SW480 (cell line): ENCODE measurements around the gene IGSF22.

Experiments used
- DNase-seq: peaks from one replicate; pipeline ENCODE4 v3.0.0-alpha.2; 2016; ENCODE audit warnings: low spot score

Gene IGSF22

DNA sequence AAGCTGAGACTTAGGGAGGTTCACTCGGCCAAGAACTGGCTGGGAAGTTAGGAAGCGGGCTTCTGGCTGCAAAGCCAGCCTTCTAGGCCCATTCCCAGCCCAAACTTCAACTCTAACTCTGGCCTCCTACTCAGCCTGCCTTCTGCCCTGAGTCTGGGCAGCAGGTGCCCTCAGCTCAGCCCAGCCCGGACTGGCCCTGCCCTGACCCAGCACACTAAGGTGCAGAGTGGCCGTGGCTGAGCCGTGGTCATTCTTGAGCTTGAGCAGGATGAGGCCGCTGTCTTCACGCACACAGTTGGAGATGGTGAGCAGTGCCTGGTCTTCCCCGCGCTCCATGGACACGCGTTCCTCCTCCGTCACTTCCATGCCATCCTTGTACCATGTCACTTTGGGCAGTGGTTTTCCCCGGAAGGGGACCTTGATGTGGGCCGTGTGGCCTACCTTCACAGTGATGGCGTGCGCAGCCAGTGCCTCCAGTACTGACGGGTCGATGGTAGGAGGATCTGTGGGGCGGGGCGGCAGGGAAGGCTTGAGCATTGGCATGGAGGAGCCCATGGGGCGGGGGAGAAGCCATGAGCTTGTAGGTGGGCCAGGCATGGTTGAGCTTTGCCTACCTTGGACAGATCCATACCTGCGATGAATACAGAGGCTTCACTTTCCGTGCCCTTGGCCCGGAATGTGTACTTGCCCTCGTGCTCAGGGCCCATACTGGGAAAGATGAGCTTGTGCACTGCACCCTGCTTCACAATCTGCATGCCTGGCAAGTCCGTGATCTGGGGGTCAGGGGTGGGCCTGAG is 12.1 kb downstream of the IGSF22 start:
- no peak for DNase-seq

DNA sequence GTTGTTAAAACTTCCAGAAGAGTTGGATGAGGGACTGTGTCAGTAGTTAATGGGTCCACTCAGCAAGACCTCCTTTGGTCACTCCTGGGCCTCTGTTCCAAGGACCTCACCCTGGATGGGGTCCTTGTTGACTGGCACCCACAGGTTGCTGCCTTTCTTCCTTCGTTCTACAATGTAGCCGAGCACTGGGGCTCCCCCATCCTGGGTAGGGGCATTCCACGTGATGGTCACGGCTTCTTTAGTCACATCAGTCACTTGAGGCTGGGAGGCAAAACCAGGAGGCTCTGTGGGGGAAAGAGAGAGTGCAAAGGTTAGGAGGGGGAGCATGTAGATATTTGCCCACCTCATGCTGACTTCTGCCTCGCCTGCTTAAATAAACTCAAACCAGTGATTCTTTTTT is 15.4 kb downstream of the IGSF22 start:
- no peak for DNase-seq

GRCh38 chr11:18709414-18709813 is 16.6 kb downstream of the IGSF22 start:
- DNase-seq: no peak

DNA sequence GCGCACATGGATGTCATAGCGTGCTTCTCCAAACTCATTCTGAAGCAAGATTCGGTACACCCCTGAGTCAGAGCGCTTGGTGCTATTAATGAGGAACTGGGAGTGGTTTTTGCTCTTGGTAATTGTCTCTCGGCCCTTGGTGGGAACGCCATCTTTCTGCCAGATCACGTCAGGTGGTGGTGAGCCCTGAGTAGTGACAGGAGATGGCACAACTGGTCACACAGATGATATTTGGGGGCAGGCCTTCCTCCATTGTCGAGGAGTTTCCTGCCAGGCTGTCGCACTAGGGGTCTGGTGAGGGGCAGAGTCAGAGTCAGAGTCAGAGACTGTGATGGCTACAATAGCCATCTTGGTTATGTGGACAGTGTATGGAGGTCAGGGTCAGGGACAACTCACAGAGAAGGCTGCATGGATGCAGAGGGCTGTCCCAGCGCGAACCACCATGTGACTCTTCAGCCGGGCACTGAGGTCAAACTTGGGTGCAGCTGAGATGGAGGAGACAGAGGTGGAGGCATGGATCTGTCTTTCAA is 18.1 kb downstream of the IGSF22 start:
- DNase-seq: no peak

GRCh38 chr11:18706330-18707243 is 19.4 kb downstream of the IGSF22 start:
- no peak for DNase-seq

- no peak for DNase-seq
These were observed 20.2 kb downstream of the IGSF22 start for GRCh38 chr11:18705651-18706281.

GRCh38 chr11:18704698-18705097 is 21.3 kb downstream of the IGSF22 start:
- no peak for DNase-seq

GRCh38 chr11:18704045-18704645 is 21.8 kb downstream of the IGSF22 start:
- no peak for DNase-seq

DNA sequence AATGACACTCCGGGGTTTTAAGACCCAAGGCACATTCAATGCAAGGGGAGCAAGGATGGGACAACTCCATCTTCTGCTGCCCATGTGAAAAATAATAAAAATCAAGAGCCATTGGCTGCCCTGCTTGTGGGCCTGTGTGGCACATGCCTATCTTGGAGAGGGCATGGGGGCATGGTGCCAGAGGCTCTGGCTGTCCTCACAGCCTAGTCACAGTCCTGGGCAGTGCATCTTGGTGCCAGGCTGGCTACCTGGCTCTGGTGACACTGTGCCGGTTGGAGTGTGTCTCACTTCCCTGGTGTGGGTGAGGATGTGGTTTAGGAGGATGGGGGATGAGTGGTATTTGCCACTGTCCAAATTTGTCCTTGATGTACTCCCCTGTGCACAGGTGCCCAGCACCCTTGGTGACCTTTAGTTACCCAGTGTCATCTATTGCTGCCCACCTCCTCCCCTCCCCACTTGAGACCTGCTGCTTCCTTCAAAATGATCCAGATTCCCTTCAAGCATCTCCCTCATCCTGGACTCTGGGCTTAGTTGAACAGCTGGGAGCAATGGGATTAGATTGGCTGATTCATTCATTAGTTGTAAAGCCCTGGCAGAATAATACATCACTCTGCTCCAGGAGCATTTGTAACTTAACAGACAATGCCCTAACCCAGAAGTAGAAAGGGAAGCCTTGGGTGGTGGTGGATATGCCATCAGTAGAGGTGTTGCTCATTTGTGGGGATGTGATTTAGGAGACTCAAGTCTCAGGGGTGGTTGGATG is 22.8 kb downstream of the IGSF22 start:
- DNase-seq: no peak

DNA sequence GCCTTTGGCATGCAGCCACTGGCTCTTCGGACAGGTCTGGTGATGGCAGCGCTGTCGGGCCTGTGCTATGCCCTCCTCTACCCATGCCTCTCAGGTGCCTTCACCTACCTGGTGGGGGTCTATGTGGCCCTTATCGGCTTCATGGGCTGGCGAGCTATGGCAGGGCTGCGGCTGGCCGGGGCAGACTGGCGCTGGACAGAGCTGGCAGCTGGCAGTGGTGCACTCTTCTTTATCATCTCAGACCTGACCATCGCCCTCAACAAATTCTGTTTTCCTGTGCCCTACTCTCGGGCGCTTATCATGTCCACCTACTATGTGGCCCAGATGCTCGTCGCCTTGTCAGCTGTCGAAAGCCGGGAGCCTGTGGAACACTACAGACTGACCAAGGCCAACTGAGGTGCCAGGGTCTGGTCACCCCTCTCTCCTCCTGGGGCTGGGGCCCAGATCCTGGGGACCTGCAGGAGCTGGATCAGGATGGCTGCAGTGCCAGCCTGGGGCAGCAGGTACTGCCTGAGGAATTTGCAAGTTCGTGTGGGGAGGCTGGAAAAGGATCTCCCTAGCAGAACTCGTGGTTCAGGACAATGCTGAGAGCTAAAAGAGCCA is 24.3 kb downstream of the IGSF22 start:
- no peak for DNase-seq

DNA sequence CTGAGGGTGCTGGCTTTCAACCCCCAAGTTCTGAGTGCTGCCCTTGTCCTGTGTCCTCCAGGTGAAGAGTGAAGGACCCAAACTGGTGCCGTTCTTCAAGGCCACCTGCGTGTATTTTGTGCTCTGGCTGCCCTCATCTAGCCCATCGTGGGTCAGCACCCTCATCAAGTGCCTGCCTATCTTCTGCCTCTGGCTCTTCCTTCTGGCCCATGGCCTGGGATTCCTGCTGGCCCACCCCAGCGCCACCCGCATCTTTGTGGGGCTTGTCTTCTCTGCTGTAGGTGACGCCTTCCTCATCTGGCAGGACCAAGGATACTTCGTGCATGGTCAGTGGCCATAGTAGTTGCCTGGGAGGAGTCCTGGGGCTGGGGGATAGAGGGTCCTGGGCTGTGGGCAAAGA is 25.1 kb downstream of the IGSF22 start:
- DNase-seq: no peak

DNA sequence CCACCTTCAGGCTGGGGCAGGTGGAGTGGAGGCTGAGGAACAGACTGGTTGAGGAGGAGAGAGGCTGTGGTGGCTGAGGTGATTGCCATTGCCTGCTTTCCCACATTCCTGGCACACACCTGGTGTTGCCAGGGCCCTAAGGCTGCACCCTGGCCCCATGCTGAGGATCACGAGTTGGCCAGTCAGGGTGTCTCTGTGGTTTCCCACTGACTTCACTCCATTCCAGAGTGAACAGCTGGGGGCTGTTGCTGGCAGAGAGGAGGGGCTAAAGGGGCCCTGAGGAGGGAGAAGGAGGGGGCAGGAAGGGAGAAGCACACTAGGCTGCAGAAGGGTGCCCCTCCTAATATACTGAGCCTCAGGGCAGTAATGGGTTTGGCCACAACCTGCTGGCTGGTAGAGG is 25.6 kb downstream of the IGSF22 start:
- DNase-seq: peak; percentile 58

GRCh38 chr11:18699848-18700261 is 26.1 kb downstream of the IGSF22 start:
- DNase-seq: no peak

DNA sequence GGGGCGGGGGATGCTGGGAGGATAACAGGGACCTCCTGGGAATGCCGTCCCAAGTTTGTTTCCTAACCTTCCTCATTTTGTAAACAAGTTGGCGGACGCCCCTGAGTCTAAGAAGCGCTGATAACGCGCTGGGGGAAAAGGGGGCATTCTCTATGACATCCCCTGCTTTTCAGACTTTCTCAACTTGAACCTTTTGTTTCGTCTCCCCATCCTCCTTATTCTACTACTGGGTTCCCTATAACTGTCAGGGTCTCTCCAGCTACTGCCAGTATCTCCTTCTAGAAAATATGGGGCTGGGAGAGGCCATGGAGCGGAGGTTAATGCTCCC is 26.8 kb downstream of the IGSF22 start:
- DNase-seq: no peak

DNA sequence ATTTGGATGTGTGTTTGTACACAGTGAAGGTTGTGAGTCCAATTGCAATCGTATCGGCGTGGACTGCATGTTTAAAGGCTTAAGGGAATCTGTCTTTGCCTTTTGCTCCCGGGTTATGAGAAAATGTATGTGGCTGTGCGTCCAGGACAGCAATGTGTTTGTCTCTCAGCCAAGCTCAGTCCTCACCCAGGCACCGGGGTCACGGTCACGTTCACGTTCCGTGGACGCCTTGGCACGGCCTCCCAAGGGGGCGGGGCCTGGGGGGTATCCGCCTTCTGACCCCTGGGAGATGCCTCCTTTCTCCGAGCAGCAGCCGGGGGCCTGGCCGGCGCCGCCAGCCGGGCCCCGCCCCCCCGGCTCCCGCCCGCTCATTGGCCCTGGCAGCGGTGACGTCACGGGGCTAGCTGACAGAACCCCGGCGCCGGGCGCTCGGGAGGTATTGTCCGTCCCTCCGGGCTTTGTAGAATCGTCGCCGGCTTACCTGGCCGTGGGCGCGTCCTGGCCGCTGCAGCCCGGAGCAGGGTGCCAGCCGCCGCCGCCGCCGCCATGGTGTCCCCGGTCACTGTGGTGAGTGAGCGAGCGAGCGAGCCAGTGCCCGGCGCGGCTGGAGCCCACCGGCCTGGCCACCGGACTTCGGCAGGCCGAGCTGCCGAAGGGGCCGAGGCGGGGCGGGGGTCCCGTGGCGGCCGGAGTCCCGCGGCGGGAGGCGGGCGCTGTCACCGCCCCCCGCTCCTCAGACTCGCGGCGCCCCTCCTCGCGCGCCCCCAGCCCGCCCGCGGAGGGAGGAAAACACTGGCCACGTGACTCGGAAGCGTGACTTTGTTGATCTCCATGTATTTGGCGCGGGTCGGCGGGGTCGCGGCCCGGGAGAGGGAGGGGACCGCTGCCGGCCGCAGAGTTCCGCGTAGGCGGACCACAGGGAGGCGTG is 27.4 kb downstream of the IGSF22 start, which contains the start of gene TMEM86A:
Gene TMEM86A, plus strand, starts transcription at position 439 of the 928 bp plus-strand sequence. Its CDS starts 108 bp downstream, at position 547.
- peak; percentile 82 for DNase-seq

GRCh38 chr11:18697576-18697975 is 28.4 kb downstream of the IGSF22 start:
- no peak for DNase-seq

- peak; percentile 41 for DNase-seq
These were observed 29.3 kb downstream of the IGSF22 start for GRCh38 chr11:18696638-18697225.

DNA sequence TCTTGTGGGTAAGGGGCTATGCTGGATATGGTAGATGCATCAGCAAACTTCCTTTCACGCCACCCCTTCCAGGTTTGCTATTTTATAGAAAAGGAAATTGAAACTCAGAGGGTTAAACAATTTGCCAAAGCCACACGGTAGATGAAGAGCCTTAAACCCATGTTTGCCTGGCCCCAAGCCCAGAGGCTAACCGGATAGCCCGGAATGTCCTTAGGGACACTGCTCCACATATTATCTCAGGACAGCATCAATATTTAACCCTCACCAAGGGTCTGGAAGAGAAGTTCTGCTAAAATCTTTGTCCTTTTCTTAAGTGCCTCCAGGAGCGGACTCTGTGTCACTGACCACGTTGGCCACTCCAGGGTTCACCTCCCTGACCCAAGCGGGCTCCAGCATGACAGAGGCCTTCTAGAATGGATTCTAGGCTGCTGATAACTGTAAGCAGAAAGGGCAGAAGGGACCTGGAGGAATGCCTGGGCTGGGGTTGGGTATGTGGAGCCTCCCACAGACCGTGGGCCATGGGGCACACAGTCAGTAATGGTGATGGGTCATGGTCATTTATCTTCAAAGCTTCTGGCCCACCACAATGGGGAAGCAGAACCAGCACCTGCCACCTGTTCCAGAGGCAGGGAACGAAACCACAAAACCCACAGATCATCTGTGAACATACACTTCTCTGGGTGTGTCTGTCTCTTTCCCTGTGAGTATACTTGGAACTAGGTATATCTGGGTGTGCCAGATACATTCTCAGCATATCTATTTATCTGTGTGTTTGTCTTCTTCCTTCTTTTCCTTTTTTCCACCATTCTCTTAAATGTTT is 32.8 kb downstream of the IGSF22 start:
- DNase-seq: peak; percentile 92
